ENCODE data around the gene EI24. TPM values are rescaled to one million over a fixed set of nuclear protein-coding genes. Genes with fewer than 3 reads are reported as not detected.
A peak's percentile ranks its signal among the peaks of the same experiment; 100 is the strongest.

EI24 gene
- total RNA-seq, 1 experiment from 2014 or later, result 170 TPM

DNA sequence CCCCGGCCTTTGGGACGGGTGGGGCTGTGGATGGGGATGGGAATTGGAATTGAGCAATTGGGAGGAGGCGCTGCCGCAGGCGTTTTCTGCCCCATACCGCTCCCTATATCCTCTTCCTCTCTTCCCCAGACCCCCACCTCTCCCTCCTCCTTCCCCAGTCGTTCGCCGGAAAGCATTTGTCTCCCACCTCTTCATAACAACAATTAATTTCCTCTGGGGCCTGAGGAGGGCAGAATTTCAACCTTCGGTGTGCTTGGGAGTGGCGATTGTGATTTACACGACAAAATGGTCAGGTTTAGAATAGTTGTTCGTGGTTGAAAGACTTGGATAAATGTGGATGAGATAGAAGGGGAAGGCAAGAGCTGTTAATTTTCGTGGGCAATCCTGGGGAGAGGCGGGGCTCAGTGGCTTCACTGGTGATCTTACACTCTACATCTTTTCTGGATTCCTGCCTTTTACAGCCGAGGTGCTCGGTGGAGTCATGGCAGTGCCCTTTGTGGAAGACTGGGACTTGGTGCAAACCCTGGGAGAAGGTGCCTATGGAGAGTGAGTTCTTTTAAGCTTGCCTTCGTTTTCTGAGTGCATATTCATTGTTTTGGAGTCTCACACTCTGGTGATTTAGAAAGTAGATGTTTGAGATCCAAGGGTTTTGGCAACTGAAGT, 57.1 kb downstream of the EI24 start:
- no peaks in the 10 kb centered on the region for H3K9me3 ChIP-seq
- DNase-seq, result peak in 1 of 2 experiments; percentile 95
- CTCF ChIA-PET, result interaction anchor here (1.0 to 1.5 kb wide), 2 partner anchors 57 kb away, joined by 5 to 6 read pairs; partner anchors contain the start of gene EI24
- peaks cover 17% of the 10 kb centered on the region for H3K4me1 Mint-ChIP-seq (ENCODE audit: low read depth, unreplicated experiment)
- H3K4me1 ChIP-seq, result peaks cover 8% of the 10 kb centered on the region
- H3K4me3 ChIP-seq (ENCODE audit: low read depth, low read length), result peak overlapping the region; percentile 68
- TF ChIP-seq, protein P1, sequence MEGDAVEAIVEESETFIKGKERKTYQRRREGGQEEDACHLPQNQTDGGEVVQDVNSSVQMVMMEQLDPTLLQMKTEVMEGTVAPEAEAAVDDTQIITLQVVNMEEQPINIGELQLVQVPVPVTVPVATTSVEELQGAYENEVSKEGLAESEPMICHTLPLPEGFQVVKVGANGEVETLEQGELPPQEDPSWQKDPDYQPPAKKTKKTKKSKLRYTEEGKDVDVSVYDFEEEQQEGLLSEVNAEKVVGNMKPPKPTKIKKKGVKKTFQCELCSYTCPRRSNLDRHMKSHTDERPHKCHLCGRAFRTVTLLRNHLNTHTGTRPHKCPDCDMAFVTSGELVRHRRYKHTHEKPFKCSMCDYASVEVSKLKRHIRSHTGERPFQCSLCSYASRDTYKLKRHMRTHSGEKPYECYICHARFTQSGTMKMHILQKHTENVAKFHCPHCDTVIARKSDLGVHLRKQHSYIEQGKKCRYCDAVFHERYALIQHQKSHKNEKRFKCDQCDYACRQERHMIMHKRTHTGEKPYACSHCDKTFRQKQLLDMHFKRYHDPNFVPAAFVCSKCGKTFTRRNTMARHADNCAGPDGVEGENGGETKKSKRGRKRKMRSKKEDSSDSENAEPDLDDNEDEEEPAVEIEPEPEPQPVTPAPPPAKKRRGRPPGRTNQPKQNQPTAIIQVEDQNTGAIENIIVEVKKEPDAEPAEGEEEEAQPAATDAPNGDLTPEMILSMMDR (IDR thresholded peaks at IDR 0.05; ENCODE audit: insufficient read depth in 1 of 2, low read depth in 1 of 2, low read length in 1 of 2, severe bottlenecking in 1 of 2, unreplicated experiment in 1 of 2), result peak; percentile 45 to 67
- no peaks in the 10 kb centered on the region for H3K27me3 ChIP-seq (replicated peaks; ENCODE audit: control insufficient read depth, insufficient read depth, low read length)
- H3K36me3 ChIP-seq (ENCODE audit: control insufficient read depth, insufficient read depth, low read length), result peaks cover 4% of the 10 kb centered on the region; the same call in 1 of the 2 replicates
- peak overlapping the region; percentile 82 for H3K4me3 Mint-ChIP-seq (ENCODE audit: unreplicated experiment)
- H3K9me3 Mint-ChIP-seq (ENCODE audit: unreplicated experiment), result no peaks in the 10 kb centered on the region
- H3K27me3 Mint-ChIP-seq (ENCODE audit: insufficient read depth, unreplicated experiment), result no peaks in the 10 kb centered on the region
- H3K36me3 Mint-ChIP-seq (ENCODE audit: insufficient read depth, unreplicated experiment), result peaks cover 68% of the 10 kb centered on the region
- intact Hi-C loops (cut with micrococcal nuclease; ENCODE audit: unreplicated experiment), result loop anchor here (1.0 kb wide), 3 partner anchors 34 to 248 kb away; partner anchors contain the start of genes EI24 and STT3A
- POLR2A ChIA-PET, result interaction anchor here (0.7 to 2.7 kb wide), 3 partner anchors 18 to 57 kb away, joined by 3 to 18 read pairs (median 5); partner anchors contain the start of genes EI24 and STT3A
- BruUV-seq (replicated peaks), result TSS peak; percentile 46
- peak overlapping the region; percentile 92 for H3K27ac Mint-ChIP-seq (ENCODE audit: unreplicated experiment)

DNA sequence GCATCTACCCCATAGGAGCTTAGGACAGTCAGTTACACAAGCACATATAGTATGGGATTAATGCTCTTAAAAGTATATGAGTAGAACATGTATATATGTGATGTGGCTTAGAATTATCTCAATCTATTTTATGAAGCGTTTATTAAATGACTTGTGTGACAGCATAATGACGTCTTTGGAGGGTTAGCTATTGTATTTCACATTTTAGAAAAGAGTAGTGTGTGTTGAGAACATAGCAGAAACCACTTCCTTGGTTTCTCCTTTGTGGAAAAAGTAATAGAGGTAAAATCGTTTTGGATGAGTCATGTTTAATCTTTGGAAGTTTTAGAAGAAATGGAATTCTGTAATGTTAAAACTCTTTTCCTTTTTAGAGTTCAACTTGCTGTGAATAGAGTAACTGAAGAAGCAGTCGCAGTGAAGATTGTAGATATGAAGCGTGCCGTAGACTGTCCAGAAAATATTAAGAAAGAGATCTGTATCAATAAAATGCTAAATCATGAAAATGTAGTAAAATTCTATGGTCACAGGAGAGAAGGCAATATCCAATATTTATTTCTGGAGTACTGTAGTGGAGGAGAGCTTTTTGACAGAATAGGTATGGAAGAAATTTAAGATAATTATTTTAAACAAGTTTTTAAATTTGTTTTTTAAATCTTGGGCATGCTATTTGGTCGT, 58.1 kb downstream of the EI24 start:
- peaks cover 64% of the 10 kb centered on the region for H3K36me3 Mint-ChIP-seq (ENCODE audit: insufficient read depth, unreplicated experiment)
- no peak for DNase-seq
- intact Hi-C loops (cut with micrococcal nuclease; ENCODE audit: unreplicated experiment), result no loop called here
- CTCF ChIA-PET, result interaction anchor here (0.6 to 1.0 kb wide), 2 partner anchors 58 to 260 kb away, joined by 3 to 5 read pairs; partner anchors contain the start of genes EI24 and HYLS1
- Histone ChIP-seq H3K36me3 (ENCODE audit: control insufficient read depth, insufficient read depth, low read length) (peaks cover 3% of the 10 kb centered on the region; the same call in 1 of the 2 replicates), H3K4me1 (peaks cover 8% of the 10 kb centered on the region), H3K9me3 (no peaks in the 10 kb centered on the region), H3K27me3 (replicated peaks; ENCODE audit: control insufficient read depth, insufficient read depth, low read length) (no peaks in the 10 kb centered on the region), H3K4me3 (ENCODE audit: low read depth, low read length) (peak overlapping the region; percentile 68)
- no peaks in the 10 kb centered on the region for H3K9me3 Mint-ChIP-seq (ENCODE audit: unreplicated experiment)
- BruUV-seq (replicated peaks), result no TSS peak
- H3K4me1 Mint-ChIP-seq (ENCODE audit: low read depth, unreplicated experiment), result peaks cover 17% of the 10 kb centered on the region
- H3K27ac Mint-ChIP-seq (ENCODE audit: unreplicated experiment), result peak overlapping the region; percentile 92
- TF ChIP-seq, protein P1 (IDR thresholded peaks at IDR 0.05; ENCODE audit: insufficient read depth in 1 of 2, low read depth in 1 of 2, low read length in 1 of 2, severe bottlenecking in 1 of 2, unreplicated experiment in 1 of 2), result no peak
- peak overlapping the region; percentile 82 for H3K4me3 Mint-ChIP-seq (ENCODE audit: unreplicated experiment)
- POLR2A ChIA-PET, result interaction anchor here (2.7 kb wide), 1 partner anchor 35 kb away, joined by 18 read pairs; the partner anchor contains the start of gene STT3A
- H3K27me3 Mint-ChIP-seq (ENCODE audit: insufficient read depth, unreplicated experiment), result no peaks in the 10 kb centered on the region

Other genes with a start within 250 kb of the EI24 start
- 1.5 and 1.9 TPM in 2 replicates for gene FEZ1, start 73.2 kb upstream of the EI24 start, total RNA-seq (2022)
- 517 and 531 TPM in 2 replicates for gene STT3A, start 23.4 kb downstream of the EI24 start, total RNA-seq (2022)
- 121 and 142 TPM in 2 replicates for gene CHEK1, start 55.7 kb downstream of the EI24 start, total RNA-seq (2022)
- gene ACRV1, start 111.4 kb downstream of the EI24 start, total RNA-seq (2022), result not detected in 2 replicates
- not detected in 2 replicates for gene PATE1, start 176.8 kb downstream of the EI24 start, total RNA-seq (2022)
- gene PATE2, start 209.4 kb downstream of the EI24 start, total RNA-seq (2022), result not detected in 2 replicates
- gene PATE3, start 218.7 kb downstream of the EI24 start, total RNA-seq (2022), result not detected in 2 replicates

Data from Caco-2 (cell line).